GM23338 (cell line): ENCODE data around the gene TRIM58.

Experiments
- CREB1 ChIP-seq: fragments of 250-450 bp; sonication (Bioruptor Pico); IDR thresholded peaks from 2 replicates; pipeline ENCODE4 v1.5.0; 2020; ENCODE audit warnings: low read depth, mild to moderate bottlenecking, moderate library complexity
- CTCF ChIP-seq, 2 experiments: fragments of 200-600 bp in 1 of 2; sonication (generic) in 1 of 2; conservative IDR thresholded peaks; 2 replicates each; pipeline versions ENCODE4 v1.5.1 to v1.6.1; 2016 to 2017; ENCODE audit warnings: antibody characterized with exemption in 2 of 2, low read depth in 2 of 2, mild to moderate bottlenecking in 2 of 2, moderate library complexity in 1 of 2
- EZH2 ChIP-seq: fragments of 200-600 bp; sonication (generic); IDR thresholded peaks from one replicate; pipeline ENCODE4 v1.8.0; 2017; ENCODE audit warnings: antibody characterized with exemption, mild to moderate bottlenecking, low read depth; ENCODE audit not compliant: unreplicated experiment
- POLR2AphosphoS5 ChIP-seq: IDR thresholded peaks from 2 replicates; pipeline ENCODE4 v1.6.1; 2016; ENCODE audit warnings: antibody characterized with exemption, low read depth
- REST ChIP-seq: IDR thresholded peaks from one replicate; pipeline ENCODE4 v1.6.1; 2018; ENCODE audit warnings: antibody characterized with exemption; ENCODE audit not compliant: unreplicated experiment
- ZNF462 ChIP-seq: fragments of 250-450 bp; sonication (Bioruptor Pico); IDR thresholded peaks from 2 replicates; pipeline ENCODE4 v1.5.0; 2020; ENCODE audit warnings: mild to moderate bottlenecking, moderate library complexity

- TF ChIP-seq CTCF (conservative IDR thresholded peaks at IDR 0.05; ENCODE audit: low read depth in 2 of 2) (no peak), CREB1 (CRISPR knock-in tag) (no peak), EZH2 (no peak), ZNF462 (CRISPR knock-in tag) (no peak), REST (no peak), POLR2AphosphoS5 (no peak)
Measured at GRCh38 chr1:247841796-247842195, 15.2 kb upstream of the TRIM58 start, which contains the start of gene OR11L1.
